ENCODE data around the gene MMP2.

Gene MMP2

DNA sequence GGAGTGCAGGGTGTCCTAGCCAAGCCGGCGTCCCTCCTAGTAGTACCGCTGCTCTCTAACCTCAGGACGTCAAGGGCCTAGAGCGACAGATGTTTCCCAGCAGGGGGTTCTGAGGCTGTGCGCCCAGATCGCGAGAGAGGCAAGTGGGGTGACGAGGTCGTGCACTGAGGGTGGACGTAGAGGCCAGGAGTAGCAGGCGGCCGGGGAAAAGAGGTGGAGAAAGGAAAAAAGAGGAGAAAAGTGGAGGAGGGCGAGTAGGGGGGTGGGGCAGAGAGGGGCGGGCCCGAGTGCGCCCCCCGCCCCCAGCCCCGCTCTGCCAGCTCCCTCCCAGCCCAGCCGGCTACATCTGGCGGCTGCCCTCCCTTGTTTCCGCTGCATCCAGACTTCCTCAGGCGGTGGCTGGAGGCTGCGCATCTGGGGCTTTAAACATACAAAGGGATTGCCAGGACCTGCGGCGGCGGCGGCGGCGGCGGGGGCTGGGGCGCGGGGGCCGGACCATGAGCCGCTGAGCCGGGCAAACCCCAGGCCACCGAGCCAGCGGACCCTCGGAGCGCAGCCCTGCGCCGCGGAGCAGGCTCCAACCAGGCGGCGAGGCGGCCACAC, at the start of gene MMP2:
Gene MMP2, plus strand, starts transcription at position 372 of the 603 bp plus-strand sequence. CDS start 282 bp downstream, outside the sequence.
- Histone ChIP-seq H3K9me2 (replicated peaks; ENCODE audit: insufficient read depth, low read length) (no peaks in the 10 kb centered on the region), H2AFZ (ENCODE audit: low read depth, low read length, severe bottlenecking) (no peak within 1 kb of the TSS), H3K4me3 (ENCODE audit: insufficient read depth, low read length, poor library complexity, severe bottlenecking) (no peak within 1 kb of the TSS), H3K4me2 (ENCODE audit: low read depth, low read length, poor library complexity, severe bottlenecking) (no peak within 1 kb of the TSS), H3K27me3 (ENCODE audit: low read length) (no peaks in the 10 kb centered on the region), H3K9ac (ENCODE audit: low read length) (no peak within 1 kb of the TSS), H4K20me1 (ENCODE audit: low read depth, low read length) (no peaks in the 10 kb centered on the region), H3K27ac (ENCODE audit: low read depth, low read length) (no peak within 1 kb of the TSS), H3K36me3 (ENCODE audit: low read length) (no peaks in the 10 kb centered on the region), H3K9me3 (ENCODE audit: insufficient read depth, low read length) (no peaks in the 10 kb centered on the region), H3F3A (ENCODE audit: insufficient read depth) (no peaks in the 10 kb centered on the region), H3K79me2 (ENCODE audit: insufficient read depth, low read length) (no peaks in the 10 kb centered on the region)
- TF ChIP-seq EZH2phosphoT487 (conservative IDR thresholded peaks at IDR 0.05; ENCODE audit: low read length): no peak
- TF ChIP-seq, protein P1, sequence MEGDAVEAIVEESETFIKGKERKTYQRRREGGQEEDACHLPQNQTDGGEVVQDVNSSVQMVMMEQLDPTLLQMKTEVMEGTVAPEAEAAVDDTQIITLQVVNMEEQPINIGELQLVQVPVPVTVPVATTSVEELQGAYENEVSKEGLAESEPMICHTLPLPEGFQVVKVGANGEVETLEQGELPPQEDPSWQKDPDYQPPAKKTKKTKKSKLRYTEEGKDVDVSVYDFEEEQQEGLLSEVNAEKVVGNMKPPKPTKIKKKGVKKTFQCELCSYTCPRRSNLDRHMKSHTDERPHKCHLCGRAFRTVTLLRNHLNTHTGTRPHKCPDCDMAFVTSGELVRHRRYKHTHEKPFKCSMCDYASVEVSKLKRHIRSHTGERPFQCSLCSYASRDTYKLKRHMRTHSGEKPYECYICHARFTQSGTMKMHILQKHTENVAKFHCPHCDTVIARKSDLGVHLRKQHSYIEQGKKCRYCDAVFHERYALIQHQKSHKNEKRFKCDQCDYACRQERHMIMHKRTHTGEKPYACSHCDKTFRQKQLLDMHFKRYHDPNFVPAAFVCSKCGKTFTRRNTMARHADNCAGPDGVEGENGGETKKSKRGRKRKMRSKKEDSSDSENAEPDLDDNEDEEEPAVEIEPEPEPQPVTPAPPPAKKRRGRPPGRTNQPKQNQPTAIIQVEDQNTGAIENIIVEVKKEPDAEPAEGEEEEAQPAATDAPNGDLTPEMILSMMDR (IDR thresholded peaks at IDR 0.05; ENCODE audit: insufficient read depth, low read length, poor library complexity, severe bottlenecking): no peak

DNA sequence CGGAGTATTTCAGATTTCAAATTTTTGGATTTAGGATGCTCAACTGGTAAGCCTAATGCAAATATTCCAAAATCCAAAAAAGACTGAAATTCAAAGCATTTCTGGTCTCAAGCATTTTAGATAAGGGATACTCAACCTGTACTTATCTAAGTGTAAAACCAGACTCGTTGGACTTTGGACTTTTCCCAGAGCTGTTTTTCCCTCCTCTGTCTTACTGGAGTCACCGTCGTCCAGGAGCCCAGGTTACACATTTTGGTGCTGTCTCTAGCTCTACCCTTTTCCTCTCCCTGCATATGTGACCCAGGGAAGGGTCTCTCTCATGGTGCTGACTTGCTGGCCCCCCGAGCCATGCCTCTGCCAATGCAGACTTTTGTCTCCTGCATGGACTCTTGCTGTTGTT, 46.0 kb upstream of the MMP2 start:
- H3K9ac ChIP-seq (ENCODE audit: low read length): no peak overlapping the region

DNA sequence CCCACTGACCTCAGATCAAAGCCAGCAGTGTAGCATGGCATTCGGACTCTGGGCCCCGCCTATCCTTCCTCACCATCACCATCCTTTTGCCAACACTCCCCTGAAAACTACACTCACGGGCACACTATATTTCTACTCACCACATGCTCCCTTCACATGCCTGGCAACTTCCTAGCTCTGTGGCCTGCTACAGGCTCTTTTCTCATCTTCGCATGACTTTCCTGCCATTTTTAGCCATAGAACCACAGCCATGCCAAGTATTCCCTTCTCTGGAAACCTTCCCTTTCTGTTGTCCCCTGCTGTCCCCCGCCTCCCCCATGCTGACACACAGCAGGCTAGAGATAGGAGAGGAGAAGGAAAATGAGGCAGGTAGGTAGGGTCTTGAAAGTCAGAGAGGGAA, 45.5 kb upstream of the MMP2 start:
- Histone ChIP-seq H4K20me1 (ENCODE audit: low read depth, low read length) (no peaks in the 10 kb centered on the region), H3K4me3 (ENCODE audit: insufficient read depth, low read length, poor library complexity, severe bottlenecking) (no peak overlapping the region), H3K4me2 (ENCODE audit: low read depth, low read length, poor library complexity, severe bottlenecking) (no peak overlapping the region), H3K9me3 (ENCODE audit: insufficient read depth, low read length) (no peaks in the 10 kb centered on the region), H3K9me2 (replicated peaks; ENCODE audit: insufficient read depth, low read length) (no peaks in the 10 kb centered on the region), H3K36me3 (ENCODE audit: low read length) (no peaks in the 10 kb centered on the region), H2AFZ (ENCODE audit: low read depth, low read length, severe bottlenecking) (no peak overlapping the region), H3K27me3 (ENCODE audit: low read length) (no peaks in the 10 kb centered on the region), H3K27ac (ENCODE audit: low read depth, low read length) (no peak overlapping the region), H3K79me2 (ENCODE audit: insufficient read depth, low read length) (no peaks in the 10 kb centered on the region), H3F3A (ENCODE audit: insufficient read depth) (no peaks in the 10 kb centered on the region), H3K9ac (ENCODE audit: low read length) (no peak overlapping the region)
- no peak for TF ChIP-seq EZH2phosphoT487 (conservative IDR thresholded peaks at IDR 0.05; ENCODE audit: low read length)
- TF ChIP-seq, protein P1 (IDR thresholded peaks at IDR 0.05; ENCODE audit: insufficient read depth, low read length, poor library complexity, severe bottlenecking): no peak

More for the DNA sequence above, 46.0 kb upstream of the MMP2 start:
- Histone ChIP-seq H3K9me3 (ENCODE audit: insufficient read depth, low read length) (no peaks in the 10 kb centered on the region), H3K36me3 (ENCODE audit: low read length) (no peaks in the 10 kb centered on the region), H3F3A (ENCODE audit: insufficient read depth) (no peaks in the 10 kb centered on the region), H2AFZ (ENCODE audit: low read depth, low read length, severe bottlenecking) (no peak overlapping the region), H4K20me1 (ENCODE audit: low read depth, low read length) (no peaks in the 10 kb centered on the region), H3K27ac (ENCODE audit: low read depth, low read length) (no peak overlapping the region), H3K9me2 (replicated peaks; ENCODE audit: insufficient read depth, low read length) (no peaks in the 10 kb centered on the region), H3K27me3 (ENCODE audit: low read length) (no peaks in the 10 kb centered on the region), H3K4me2 (ENCODE audit: low read depth, low read length, poor library complexity, severe bottlenecking) (no peak overlapping the region), H3K4me3 (ENCODE audit: insufficient read depth, low read length, poor library complexity, severe bottlenecking) (no peak overlapping the region), H3K79me2 (ENCODE audit: insufficient read depth, low read length) (no peaks in the 10 kb centered on the region)
- no peak for TF ChIP-seq EZH2phosphoT487 (conservative IDR thresholded peaks at IDR 0.05; ENCODE audit: low read length)
- TF ChIP-seq, protein P1 (IDR thresholded peaks at IDR 0.05; ENCODE audit: insufficient read depth, low read length, poor library complexity, severe bottlenecking): no peak
